M059J (cell line): ENCODE data around the gene TENT4B. TPM values are rescaled to one million over a fixed set of nuclear protein-coding genes. Genes with fewer than 3 reads are reported as not detected.

Source experiments
- DNase-seq: peaks from one replicate; pipeline ENCODE4 v3.0.0-alpha.2; 2012; ENCODE audit warnings: low read depth
- total RNA-seq: library from RNA; depleted of rRNA; stranded (reverse); fragments of >200 nt; shearing (Covaris generic); gene quantifications from 2 replicates; pipeline ENCODE4 v1.2.3, GENCODE V29; 2014

The TENT4B gene
- total RNA-seq, 1 experiment from 2014 or later: 10.6 TPM

DNA sequence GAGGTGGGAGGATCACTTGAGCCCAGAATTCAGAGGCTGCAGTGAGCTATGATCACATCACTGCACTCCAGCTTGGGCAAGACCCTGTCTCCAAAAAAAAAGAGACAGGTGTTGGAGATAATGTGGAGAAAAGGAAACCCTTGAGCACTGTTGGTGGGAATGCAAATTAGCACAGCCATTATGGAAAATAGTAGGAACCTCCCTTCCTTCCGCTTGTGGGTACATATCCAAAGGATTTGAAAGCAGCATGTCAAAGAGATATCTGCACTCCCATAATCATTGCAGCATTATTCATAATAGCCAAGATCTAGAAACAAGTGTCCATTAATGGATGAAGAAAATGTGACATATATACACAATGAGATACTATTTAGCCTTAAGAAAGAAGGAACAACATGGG, 103.5 kb downstream of the TENT4B start:
- DNase-seq: no peak

GRCh38 chr16:50257876-50258275, 104.8 kb downstream of the TENT4B start:
- no peak for DNase-seq

- no peak for DNase-seq
These were observed 106.5 kb downstream of the TENT4B start for GRCh38 chr16:50259334-50260205.

GRCh38 chr16:50260206-50261159, 107.4 kb downstream of the TENT4B start:
- DNase-seq: no peak

GRCh38 chr16:50261160-50261706, 108.1 kb downstream of the TENT4B start:
- DNase-seq: no peak

GRCh38 chr16:50261707-50262235, 108.7 kb downstream of the TENT4B start:
- DNase-seq: no peak

DNA sequence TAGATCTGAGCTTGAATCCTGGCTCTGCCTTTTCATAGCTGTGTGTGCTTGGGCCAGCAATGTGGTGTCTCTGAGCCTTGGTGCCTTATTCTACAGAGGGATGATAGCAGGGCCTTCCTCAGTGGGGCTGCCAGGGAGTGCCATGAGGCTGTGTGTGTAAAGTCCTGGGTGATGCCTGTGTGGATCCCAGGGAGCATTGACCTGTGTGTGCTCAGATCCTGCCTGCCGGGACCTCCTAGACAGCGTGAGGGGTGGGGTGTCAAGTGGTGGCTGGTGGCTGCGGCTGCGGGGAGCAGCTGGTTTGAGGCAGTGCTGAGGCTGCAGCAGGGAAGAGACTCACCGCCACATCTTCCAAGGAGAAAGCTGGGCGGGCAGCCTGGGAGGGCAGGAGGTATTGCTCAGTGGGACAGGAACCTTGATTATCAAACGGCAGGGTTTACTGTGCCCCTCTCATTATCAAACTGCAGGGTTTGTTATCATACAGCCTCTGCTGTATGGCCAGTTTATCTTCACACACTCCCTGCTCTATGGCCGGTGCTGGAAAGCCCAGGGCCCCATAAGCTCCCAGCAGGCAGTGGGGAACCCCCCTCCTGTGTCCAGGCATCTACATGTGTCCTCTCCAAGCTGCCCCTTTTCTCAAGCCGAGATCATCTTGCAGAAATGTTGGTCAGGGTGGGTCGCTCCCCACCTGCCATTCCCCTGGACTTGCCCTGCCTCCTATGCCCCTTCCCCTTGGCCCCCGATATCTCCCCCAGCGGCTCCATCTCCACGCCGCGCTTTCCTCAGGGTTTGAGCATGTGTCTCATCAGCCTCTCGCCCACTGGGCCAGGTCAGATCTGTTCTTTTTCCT, 110.2 kb downstream of the TENT4B start:
- no peak for DNase-seq

DNA sequence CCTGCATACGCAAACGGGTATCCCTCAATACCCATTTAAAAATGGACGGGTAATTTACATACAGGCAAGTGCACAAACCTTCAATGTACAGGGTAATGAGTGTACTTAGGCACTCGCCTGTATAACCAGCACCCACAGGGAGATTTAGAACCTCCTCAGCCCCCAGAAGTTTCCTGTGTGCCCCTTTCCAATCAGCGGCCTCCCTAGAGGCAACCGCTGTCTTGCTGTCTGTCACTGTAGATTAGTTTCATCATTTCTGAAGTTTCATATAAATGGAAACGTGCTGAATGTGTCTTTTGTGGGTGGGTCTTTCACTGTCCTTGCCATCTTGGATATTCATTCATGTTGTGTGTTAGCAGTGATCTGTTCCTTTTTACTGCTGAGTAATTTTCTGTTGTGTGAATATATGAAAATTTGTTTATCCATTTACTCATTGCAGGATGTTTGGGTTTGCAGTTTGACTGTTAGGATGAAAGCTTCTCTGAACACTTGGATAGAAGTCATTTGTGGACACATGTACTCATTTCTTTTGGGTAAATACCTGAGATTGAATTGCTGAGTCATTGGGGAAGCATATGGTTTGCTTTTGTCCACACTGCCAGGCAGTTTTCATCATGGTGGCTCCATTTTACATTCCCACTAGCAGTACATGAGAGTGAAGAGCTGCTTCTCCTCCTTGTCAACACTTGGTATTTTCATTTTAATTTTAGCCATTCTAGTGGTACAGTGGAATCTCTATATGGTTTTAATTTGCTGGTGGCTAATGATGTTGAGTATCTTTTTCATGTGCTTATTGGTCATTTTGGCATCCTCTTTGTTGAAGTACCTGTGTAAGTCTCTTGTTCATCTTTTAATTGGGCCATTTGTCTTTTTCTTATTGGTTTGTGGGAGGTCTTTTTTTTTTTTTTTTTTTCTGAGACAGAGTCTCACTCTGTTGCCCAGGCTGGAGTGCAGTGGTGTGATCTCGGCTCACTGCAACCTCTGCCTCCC, 111.1 kb downstream of the TENT4B start:
- DNase-seq: peak; percentile 54

- DNase-seq: peak; percentile 38
These were observed 112.2 kb downstream of the TENT4B start for GRCh38 chr16:50265260-50265659.

DNA sequence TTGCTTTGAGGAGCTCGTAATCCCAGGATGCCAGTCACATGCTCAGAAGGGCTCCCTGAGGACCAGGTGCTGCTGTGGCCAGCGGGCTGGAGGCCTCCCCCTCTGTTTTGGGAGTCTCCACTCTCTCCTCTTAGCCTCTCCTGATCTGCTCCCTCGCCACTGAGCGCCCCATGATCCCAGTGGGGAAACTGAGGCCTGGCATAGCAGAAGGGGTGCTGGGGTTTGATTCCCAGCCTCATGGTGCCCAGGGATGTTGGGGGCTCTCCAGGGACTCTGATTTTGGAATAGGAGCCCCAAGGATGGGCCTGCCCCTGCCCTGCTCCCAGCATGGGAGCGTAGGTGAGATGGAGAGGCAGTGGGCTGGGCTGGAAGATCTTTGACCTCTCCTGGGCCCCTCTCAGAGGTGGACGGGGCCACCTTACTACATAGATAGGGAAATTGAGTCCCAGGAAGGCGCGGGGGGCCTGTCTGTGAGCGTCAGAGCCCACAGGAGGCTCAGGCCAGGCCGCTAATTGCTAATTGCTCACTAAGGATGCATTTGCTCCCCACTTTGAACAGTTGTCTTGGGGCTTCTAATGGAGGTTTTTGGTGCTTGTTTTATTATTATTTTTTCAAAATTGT, 112.7 kb downstream of the TENT4B start:
- no peak for DNase-seq

DNA sequence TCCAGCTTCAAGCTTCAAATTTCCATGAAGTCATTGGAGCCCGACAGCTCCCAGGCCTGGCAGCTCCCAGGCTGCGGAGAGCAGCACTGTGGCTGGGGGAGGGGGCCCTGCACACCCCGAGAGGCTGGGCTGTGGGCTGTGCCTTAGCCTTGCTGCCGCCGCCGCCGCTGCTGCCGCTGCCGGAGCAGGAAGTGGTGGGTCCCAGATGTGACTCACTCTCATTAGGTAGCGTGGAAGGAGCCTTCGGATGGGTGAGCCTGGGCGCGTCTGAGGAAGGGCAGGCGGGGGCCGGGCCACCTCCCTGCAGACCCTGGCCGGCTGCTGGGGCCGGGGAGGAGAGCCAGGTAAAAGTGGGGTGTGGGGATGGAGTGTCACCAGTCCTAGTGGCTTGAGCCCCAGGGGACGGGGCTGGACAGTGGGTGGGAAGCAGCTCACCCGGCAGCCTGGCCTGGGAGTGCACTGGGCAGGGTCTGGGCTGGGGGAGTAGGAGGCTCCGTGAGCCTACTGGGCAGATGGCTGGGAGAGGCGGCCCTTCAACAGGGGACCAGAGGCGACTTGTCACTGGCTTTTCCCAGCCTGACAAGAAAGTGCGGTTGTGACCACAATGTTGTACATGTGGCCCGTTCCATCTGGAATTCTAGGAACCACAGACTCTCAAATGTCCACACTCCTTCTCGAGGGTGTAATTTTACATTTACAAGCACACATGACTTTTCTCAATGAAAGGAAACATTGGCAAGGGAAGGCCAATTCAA, 113.4 kb downstream of the TENT4B start, which contains the start of gene ADCY7:
TSS of gene ADCY7 (plus strand) at position 215 of the 755 bp plus-strand sequence. CDS start 21,629 bp downstream, outside the sequence.
- DNase-seq: peak; percentile 49

- no peak for DNase-seq
These were observed 114.1 kb downstream of the TENT4B start for GRCh38 chr16:50267151-50267631.

- no peak for DNase-seq
These were observed 114.5 kb downstream of the TENT4B start for GRCh38 chr16:50267651-50268050.

GRCh38 chr16:50268352-50268751, 115.2 kb downstream of the TENT4B start:
- no peak for DNase-seq

- no peak for DNase-seq
These were observed 116.1 kb downstream of the TENT4B start for GRCh38 chr16:50269061-50269705.

- no peak for DNase-seq
These were observed 116.8 kb downstream of the TENT4B start for GRCh38 chr16:50269769-50270509.
